K562 (cell line): ENCODE data around the gene DCAF4. TPM values are rescaled to one million over a fixed set of nuclear protein-coding genes. Genes with fewer than 3 reads are reported as not detected.
A peak's percentile ranks its signal among the peaks of the same experiment; 100 is the strongest.

Experiments
- ATAC-seq: fragments of 200-7000 bp; cut with Tn5 transposase; 3 replicates; pipeline ENCODE4 v1.9.1; 2020; ENCODE audit warnings: moderate library complexity
- BruUV-seq: library from RNA; stranded (reverse); fragments of 400-500 nt; replicated peaks from 2 replicates; lab custom pipeline; 2021; lab: Mats Ljungman, UMichigan
- CTCF ChIA-PET: fragments of 300-600 bp; formaldehyde crosslinking; extraction: SDS; loops from one replicate; lab custom pipeline; 2021; ENCODE audit warnings: low intra/inter-chr PET ratio; lab: Yijun Ruan, JAX
- POLR2A ChIA-PET: fragments of 300-600, 350-650 bp; sonication (Branson Sonifier 250); formaldehyde crosslinking; extraction: SDS; loops from one replicate; lab custom pipeline; 2021; ENCODE audit warnings: antibody characterized with exemption, inconsistent platforms; lab: Yijun Ruan, JAX
- DNase-seq, 4 experiments: peaks; one replicate each; pipeline versions ENCODE4 v3.0.0 to v3.0.0-alpha.2; 2011 to 2018; ENCODE audit warnings: low spot score in 3 of 4, mixed read lengths in 3 of 4; ENCODE audit errors: extremely low read depth in 1 of 4
- FAIRE-seq: peaks from 2 replicates; lab custom pipeline; 2011; peaks lifted over from hg19 to GRCh38; lab: Jason Lieb, UNC
- H2AFZ ChIP-seq: 2 replicates; pipeline ENCODE4 v1.6.0; 2011; ENCODE audit warnings: low read depth, low read length, control low read depth, inconsistent platforms
- H3K27ac ChIP-seq: fragments of 200-600 bp; 3 replicates; pipeline ENCODE4 v1.8.0; 2011; ENCODE audit warnings: low read depth, mild to moderate bottlenecking, control low read depth, inconsistent platforms, low read length, moderate library complexity, mixed read lengths; ENCODE audit errors: extremely low read depth
- H3K27me3 ChIP-seq, 2 experiments: fragments of 300-600 bp in 1 of 2; 2 replicates in 1 of 2; 3 replicates in 1 of 2; pipeline versions ENCODE4 v1.6.0 to v1.8.0; 2011; ENCODE audit warnings: inconsistent platforms in 2 of 2, low read length in 2 of 2, mild to moderate bottlenecking in 1 of 2, mixed read lengths in 1 of 2, moderate library complexity in 1 of 2; ENCODE audit not compliant: control insufficient read depth in 2 of 2, insufficient read depth in 2 of 2
- H3K36me3 ChIP-seq: fragments of 300-600 bp; 3 replicates; pipeline ENCODE4 v1.8.0; 2011; ENCODE audit warnings: mild to moderate bottlenecking, low read length, inconsistent platforms; ENCODE audit not compliant: control insufficient read depth, insufficient read depth
- H3K4me1 ChIP-seq, 2 experiments: fragments of 200-600 bp in 1 of 2; replicated peaks in 1 of 2; 2 replicates in 1 of 2; 3 replicates in 1 of 2; pipeline versions ENCODE4 v1.5.1 to v1.8.0; 2011; ENCODE audit warnings: inconsistent platforms in 2 of 2, low read length in 2 of 2, mild to moderate bottlenecking in 1 of 2, mixed read lengths in 1 of 2, moderate library complexity in 1 of 2; ENCODE audit not compliant: control insufficient read depth in 2 of 2, insufficient read depth in 2 of 2
- H3K4me2 ChIP-seq: 2 replicates; pipeline ENCODE4 v1.6.1; 2011; ENCODE audit warnings: low read length, control low read depth, inconsistent platforms, mixed read lengths; ENCODE audit not compliant: insufficient read depth
- H3K4me3 ChIP-seq: fragments of 200-600 bp; sonication (generic), shearing (Covaris generic); 2 replicates; pipeline ENCODE4 v1.5.1; 2016; ENCODE audit warnings: control low read depth, inconsistent platforms
- H3K79me2 ChIP-seq: fragments of 200-600 bp; 3 replicates; pipeline ENCODE4 v1.8.0; 2011; ENCODE audit warnings: low read length, inconsistent platforms; ENCODE audit not compliant: control insufficient read depth, insufficient read depth
- H3K9ac ChIP-seq, 2 experiments: 2 replicates each; pipeline versions ENCODE4 v1.6.0 to v1.6.1; 2011; ENCODE audit warnings: low read depth in 2 of 2, low read length in 2 of 2, control low read depth in 1 of 2, inconsistent platforms in 1 of 2, mild to moderate bottlenecking in 1 of 2, mixed read lengths in 1 of 2; ENCODE audit not compliant: insufficient read depth in 1 of 2
- H3K9me1 ChIP-seq: one replicate; pipeline ENCODE4 v1.6.0; 2011; ENCODE audit warnings: inconsistent platforms, mild to moderate bottlenecking, low read length, moderate library complexity; ENCODE audit not compliant: control insufficient read depth, insufficient read depth
- H3K9me3 ChIP-seq: replicated peaks from 2 replicates; pipeline ENCODE4 v1.5.1; 2011; ENCODE audit warnings: low read depth, low read length, inconsistent platforms; ENCODE audit not compliant: control insufficient read depth, insufficient read depth
- H4K20me1 ChIP-seq: replicated peaks from 2 replicates; pipeline ENCODE4 v1.6.1; 2011; ENCODE audit warnings: low read length, inconsistent platforms, mixed read lengths; ENCODE audit not compliant: control insufficient read depth, insufficient read depth
- NFYB ChIP-seq: IDR thresholded peaks from 2 replicates; pipeline ENCODE4 v1.6.1; 2011; ENCODE audit warnings: mild to moderate bottlenecking, moderate library complexity; ENCODE audit not compliant: insufficient read length; ENCODE audit errors: extremely low read depth
- NR4A1 ChIP-seq, 2 experiments: fragments of 250-450 bp in 1 of 2; fragments of 450-650 bp in 1 of 2; sonication (Bioruptor Pico) in 1 of 2; IDR thresholded peaks; 2 replicates each; pipeline versions ENCODE4 v1.4.0 to v1.6.1; 2016 to 2020; ENCODE audit warnings: mild to moderate bottlenecking in 2 of 2, missing compliant biosample characterization in 1 of 2, missing genetic modification characterization in 1 of 2, moderate library complexity in 1 of 2
- PPARD ChIP-seq: fragments of 250-450 bp; sonication (Bioruptor Pico); IDR thresholded peaks from 2 replicates; pipeline ENCODE4 v1.8.0; 2022; ENCODE audit warnings: inconsistent platforms, mild to moderate bottlenecking, moderate library complexity
- RBM15 ChIP-seq: fragments of 200-400 bp; formaldehyde crosslinking; IDR thresholded peaks from 2 replicates; pipeline ENCODE4 v1.6.1; 2018; ENCODE audit warnings: mild to moderate bottlenecking, low read length, moderate library complexity; ENCODE audit not compliant: insufficient read depth
- STAT5A ChIP-seq: IDR thresholded peaks from 2 replicates; pipeline ENCODE4 v1.6.1; 2012; ENCODE audit warnings: low read length, inconsistent platforms, borderline replicate concordance
- TGIF2 ChIP-seq: sonication (generic); formaldehyde crosslinking; IDR thresholded peaks from 2 replicates; pipeline ENCODE4 v1.8.1; 2022; ENCODE audit warnings: mild to moderate bottlenecking, missing genetic modification reagents, moderate library complexity
- ZC3H11A ChIP-seq: IDR thresholded peaks from 2 replicates; pipeline ENCODE4 v1.6.1; 2012; ENCODE audit warnings: low read depth, low read length, improper control_type of control experiment
- ZKSCAN8 ChIP-seq: fragments of 200-800 bp; sonication (Bioruptor generic); IDR thresholded peaks from 2 replicates; pipeline ENCODE4 v1.6.1; 2016; ENCODE audit warnings: missing genetic modification characterization, missing compliant biosample characterization
- ZNF347 ChIP-seq: fragments of 450-650 bp; formaldehyde crosslinking; IDR thresholded peaks from 2 replicates; pipeline ENCODE4 v1.4.0; 2020; ENCODE audit warnings: low read depth, mild to moderate bottlenecking, moderate library complexity
- ZNF778 ChIP-seq: fragments of 450-650 bp; formaldehyde crosslinking; IDR thresholded peaks from 2 replicates; pipeline ENCODE4 v1.4.0; 2020; ENCODE audit warnings: mild to moderate bottlenecking, moderate library complexity
- WGBS: fragments of 100-300 bp; shearing (Covaris generic); methylation state at CpG from one replicate; pipeline ENCODE4 v1.1.6; 2016; ENCODE audit warnings: low coverage, mixed read lengths; ENCODE audit not compliant: insufficient coverage; ENCODE audit errors: missing lambda C conversion rate; 5-methylcytosine and 5-hydroxymethylcytosine counted together
- in situ Hi-C: fragments of 300-500 bp; cut with MboI; formaldehyde crosslinking; loops from 4 replicates; pipeline ENCODE4 v1.15.0; 2018; ENCODE audit warnings: inconsistent platforms, mixed read lengths
- intact Hi-C: fragments of 100-400 bp; cut with micrococcal nuclease; formaldehyde crosslinking; loops from 2 replicates; pipeline ENCODE4 v1.14.2; 2022
- polyA plus RNA-seq, 8 experiments: library from polyadenylated mRNA; depleted of rRNA in 4 of 8; stranded (reverse) in 5 of 8; unstranded in 3 of 8; fragments of >200 nt; fragmentation: Nextera tagmentation in 2 of 8; fragmentation: Illumina TruSeq in 1 of 8; extraction: Ambion mirVana in 2 of 8; extraction: Trizol in 1 of 8; gene quantifications; 2 replicates each; pipeline versions ENCODE4 v1.2.1 to v1.2.3, GENCODE V29; 2011 to 2014; ENCODE audit warnings: inconsistent platforms in 1 of 8, missing spikeins in 1 of 8
- total RNA-seq, 7 experiments: library from RNA; depleted of rRNA in 6 of 7; stranded (reverse); fragments of >200 nt in 6 of 7; fragmentation: Illumina TruSeq in 2 of 7; extraction: Trizol in 2 of 7; gene quantifications; 2 replicates each; pipeline versions ENCODE4 v1.2.1 to v1.2.3, GENCODE V29; 2011 to 2021; ENCODE audit warnings: low replicate concordance in 1 of 7
- TF ChIP-seq, protein P1 (sequence below): fragments of 250-450 bp; sonication (Bioruptor Pico); IDR thresholded peaks from 2 replicates; pipeline ENCODE4 v1.5.0; 2020; ENCODE audit warnings: mild to moderate bottlenecking, borderline replicate concordance
- TF ChIP-seq, protein P2 (sequence below): fragments of 250-450 bp; sonication (Bioruptor Pico); IDR thresholded peaks from 2 replicates; pipeline ENCODE4 v1.4.0; 2020

DCAF4 gene
- total and polyA plus RNA-seq, 9 of the 15 experiments (the other 6 are each of a cell fraction or from before 2014, with no cell fraction given): 2.7 to 49.2 (median 22.9) TPM

DNA sequence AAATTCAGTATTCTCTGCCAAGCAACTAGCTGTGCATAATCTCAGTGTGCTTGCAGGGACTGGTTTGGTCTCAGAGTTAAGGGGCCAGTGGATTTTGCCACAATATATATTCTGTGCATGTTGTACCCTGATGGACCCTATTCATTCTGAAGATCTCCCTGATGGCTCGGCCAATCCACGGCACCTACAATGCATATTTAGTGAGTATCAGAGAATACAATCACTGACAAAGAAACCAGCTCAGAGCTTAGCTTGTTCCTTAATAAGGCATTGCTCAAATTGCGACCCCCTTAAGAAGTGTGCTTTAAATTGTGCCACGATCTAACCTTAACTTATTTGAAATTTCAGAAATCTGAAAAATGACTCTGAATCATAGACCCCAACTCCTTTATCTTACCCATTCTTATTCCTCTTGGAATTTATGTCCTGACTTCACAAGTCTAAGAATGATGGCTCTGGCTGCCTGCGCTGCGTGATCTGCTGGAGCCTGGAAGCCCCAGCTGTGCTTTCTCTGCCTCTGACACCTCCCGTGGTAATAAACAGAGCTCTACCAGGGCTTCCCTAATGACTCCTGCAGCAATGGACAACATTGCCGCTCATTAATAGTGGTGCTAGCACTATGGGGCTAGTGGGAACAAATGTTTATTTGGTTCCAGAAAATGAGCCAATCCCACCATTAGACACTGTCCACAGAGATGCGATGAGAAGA, 9.0 kb upstream of the DCAF4 start:
- 42% methylated on average over 9 of the region's 9 CpGs for WGBS
- FAIRE-seq: no peak
- Histone ChIP-seq H4K20me1 (no peaks in the 10 kb centered on the region), H3K9me3 (no peaks in the 10 kb centered on the region), H3K27ac (no peak overlapping the region), H3K9ac (no peak overlapping the region), H3K79me2 (no peaks in the 10 kb centered on the region), H3K36me3 (no peaks in the 10 kb centered on the region), H3K4me2 (no peak overlapping the region), H3K4me3 (no peak overlapping the region), H3K9me1 (no peaks in the 10 kb centered on the region), H3K27me3 (no peaks in the 10 kb centered on the region), H3K4me1 (no peaks in the 10 kb centered on the region; a peak in 1 of 5 replicates), H2AFZ (no peak overlapping the region)
- intact Hi-C loops (no loop called here), in situ Hi-C loops (no loop called here)
- DNase-seq: no peak
- no TSS peak for BruUV-seq
- CTCF ChIA-PET: no interaction called here
- POLR2A ChIA-PET: interaction anchor here (1.5 kb wide), 1 partner anchor 8 kb away, joined by 8 read pairs; no protein-coding TSS in a partner anchor
- peak; percentile 38 for ATAC-seq
- TF ChIP-seq ZC3H11A: no peak
- TF ChIP-seq NFYB: no peak
- TF ChIP-seq, protein P1, sequence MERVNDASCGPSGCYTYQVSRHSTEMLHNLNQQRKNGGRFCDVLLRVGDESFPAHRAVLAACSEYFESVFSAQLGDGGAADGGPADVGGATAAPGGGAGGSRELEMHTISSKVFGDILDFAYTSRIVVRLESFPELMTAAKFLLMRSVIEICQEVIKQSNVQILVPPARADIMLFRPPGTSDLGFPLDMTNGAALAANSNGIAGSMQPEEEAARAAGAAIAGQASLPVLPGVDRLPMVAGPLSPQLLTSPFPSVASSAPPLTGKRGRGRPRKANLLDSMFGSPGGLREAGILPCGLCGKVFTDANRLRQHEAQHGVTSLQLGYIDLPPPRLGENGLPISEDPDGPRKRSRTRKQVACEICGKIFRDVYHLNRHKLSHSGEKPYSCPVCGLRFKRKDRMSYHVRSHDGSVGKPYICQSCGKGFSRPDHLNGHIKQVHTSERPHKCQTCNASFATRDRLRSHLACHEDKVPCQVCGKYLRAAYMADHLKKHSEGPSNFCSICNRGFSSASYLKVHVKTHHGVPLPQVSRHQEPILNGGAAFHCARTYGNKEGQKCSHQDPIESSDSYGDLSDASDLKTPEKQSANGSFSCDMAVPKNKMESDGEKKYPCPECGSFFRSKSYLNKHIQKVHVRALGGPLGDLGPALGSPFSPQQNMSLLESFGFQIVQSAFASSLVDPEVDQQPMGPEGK: no peak
- no peak for TF ChIP-seq STAT5A
- TF ChIP-seq NR4A1 (CRISPR knock-in tag; IDR thresholded peaks at IDR 0.05): no peak
- TF ChIP-seq NR4A1 (tag; IDR thresholded peaks at IDR 0.05): no peak
- TF ChIP-seq, protein P2, sequence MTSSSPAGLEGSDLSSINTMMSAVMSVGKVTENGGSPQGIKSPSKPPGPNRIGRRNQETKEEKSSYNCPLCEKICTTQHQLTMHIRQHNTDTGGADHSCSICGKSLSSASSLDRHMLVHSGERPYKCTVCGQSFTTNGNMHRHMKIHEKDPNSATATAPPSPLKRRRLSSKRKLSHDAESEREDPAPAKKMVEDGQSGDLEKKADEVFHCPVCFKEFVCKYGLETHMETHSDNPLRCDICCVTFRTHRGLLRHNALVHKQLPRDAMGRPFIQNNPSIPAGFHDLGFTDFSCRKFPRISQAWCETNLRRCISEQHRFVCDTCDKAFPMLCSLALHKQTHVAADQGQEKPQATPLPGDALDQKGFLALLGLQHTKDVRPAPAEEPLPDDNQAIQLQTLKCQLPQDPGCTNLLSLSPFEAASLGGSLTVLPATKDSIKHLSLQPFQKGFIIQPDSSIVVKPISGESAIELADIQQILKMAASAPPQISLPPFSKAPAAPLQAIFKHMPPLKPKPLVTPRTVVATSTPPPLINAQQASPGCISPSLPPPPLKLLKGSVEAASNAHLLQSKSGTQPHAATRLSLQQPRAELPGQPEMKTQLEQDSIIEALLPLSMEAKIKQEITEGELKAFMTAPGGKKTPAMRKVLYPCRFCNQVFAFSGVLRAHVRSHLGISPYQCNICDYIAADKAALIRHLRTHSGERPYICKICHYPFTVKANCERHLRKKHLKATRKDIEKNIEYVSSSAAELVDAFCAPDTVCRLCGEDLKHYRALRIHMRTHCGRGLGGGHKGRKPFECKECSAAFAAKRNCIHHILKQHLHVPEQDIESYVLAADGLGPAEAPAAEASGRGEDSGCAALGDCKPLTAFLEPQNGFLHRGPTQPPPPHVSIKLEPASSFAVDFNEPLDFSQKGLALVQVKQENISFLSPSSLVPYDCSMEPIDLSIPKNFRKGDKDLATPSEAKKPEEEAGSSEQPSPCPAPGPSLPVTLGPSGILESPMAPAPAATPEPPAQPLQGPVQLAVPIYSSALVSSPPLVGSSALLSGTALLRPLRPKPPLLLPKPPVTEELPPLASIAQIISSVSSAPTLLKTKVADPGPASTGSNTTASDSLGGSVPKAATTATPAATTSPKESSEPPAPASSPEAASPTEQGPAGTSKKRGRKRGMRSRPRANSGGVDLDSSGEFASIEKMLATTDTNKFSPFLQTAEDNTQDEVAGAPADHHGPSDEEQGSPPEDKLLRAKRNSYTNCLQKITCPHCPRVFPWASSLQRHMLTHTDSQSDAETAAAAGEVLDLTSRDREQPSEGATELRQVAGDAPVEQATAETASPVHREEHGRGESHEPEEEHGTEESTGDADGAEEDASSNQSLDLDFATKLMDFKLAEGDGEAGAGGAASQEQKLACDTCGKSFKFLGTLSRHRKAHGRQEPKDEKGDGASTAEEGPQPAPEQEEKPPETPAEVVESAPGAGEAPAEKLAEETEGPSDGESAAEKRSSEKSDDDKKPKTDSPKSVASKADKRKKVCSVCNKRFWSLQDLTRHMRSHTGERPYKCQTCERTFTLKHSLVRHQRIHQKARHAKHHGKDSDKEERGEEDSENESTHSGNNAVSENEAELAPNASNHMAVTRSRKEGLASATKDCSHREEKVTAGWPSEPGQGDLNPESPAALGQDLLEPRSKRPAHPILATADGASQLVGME (CRISPR knock-in tag): no peak
- no peak for TF ChIP-seq RBM15
- TF ChIP-seq ZNF778: no peak
- no peak for TF ChIP-seq PPARD (CRISPR knock-in tag)
- TF ChIP-seq ZKSCAN8 (CRISPR knock-in tag): no peak
- no peak for TF ChIP-seq TGIF2 (CRISPR knock-in tag)
- TF ChIP-seq ZNF347 (CRISPR knock-in tag): no peak
